Fibroblast of villous mesenchyme (primary cell): Measurements from ENCODE around the gene MPO. TPM values are rescaled to one million over a fixed set of nuclear protein-coding genes. Genes with fewer than 3 reads are reported as not detected.

Experiments
- DNase-seq: peaks from one replicate; pipeline ENCODE4 v3.0.0-alpha.2; 2010; ENCODE audit warnings: low read depth
- H3K4me3 ChIP-seq: 2 replicates; pipeline ENCODE4 v1.5.1; 2011; ENCODE audit warnings: low read depth, mild to moderate bottlenecking, low read length
- total RNA-seq: library from RNA; depleted of rRNA; stranded (reverse); fragments of >200 nt; gene quantifications from 2 replicates; pipeline ENCODE4 v1.2.3, GENCODE V29; 2012
- TF ChIP-seq, protein P1 (sequence below): IDR thresholded peaks from 2 replicates; pipeline ENCODE4 v1.5.1; 2012; ENCODE audit warnings: low read depth, mild to moderate bottlenecking, low read length; ENCODE audit not compliant: insufficient read depth

Gene MPO
- total RNA-seq, 1 donor = not detected

DNA sequence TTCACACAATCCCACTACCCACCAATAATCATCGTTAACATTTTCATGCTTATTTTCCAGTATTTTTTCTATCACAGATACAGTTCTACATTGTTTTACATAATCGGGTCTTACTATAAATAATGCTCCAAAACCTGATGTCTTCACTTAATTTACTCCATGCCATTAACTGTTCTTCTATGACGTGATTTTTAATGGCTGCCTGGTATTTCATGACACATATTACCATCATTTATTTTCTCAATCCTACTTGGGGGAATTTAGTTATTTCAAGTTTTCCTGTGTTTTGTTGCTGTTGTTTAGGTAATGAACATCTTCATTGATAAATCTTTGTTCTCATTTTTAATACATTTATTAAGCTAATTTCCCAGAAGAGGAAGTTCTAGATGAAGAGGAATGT is 27.7 kb downstream of the MPO start:
- no peak for DNase-seq
- H3K4me3 ChIP-seq = no peak overlapping the region
- TF ChIP-seq, protein P1, sequence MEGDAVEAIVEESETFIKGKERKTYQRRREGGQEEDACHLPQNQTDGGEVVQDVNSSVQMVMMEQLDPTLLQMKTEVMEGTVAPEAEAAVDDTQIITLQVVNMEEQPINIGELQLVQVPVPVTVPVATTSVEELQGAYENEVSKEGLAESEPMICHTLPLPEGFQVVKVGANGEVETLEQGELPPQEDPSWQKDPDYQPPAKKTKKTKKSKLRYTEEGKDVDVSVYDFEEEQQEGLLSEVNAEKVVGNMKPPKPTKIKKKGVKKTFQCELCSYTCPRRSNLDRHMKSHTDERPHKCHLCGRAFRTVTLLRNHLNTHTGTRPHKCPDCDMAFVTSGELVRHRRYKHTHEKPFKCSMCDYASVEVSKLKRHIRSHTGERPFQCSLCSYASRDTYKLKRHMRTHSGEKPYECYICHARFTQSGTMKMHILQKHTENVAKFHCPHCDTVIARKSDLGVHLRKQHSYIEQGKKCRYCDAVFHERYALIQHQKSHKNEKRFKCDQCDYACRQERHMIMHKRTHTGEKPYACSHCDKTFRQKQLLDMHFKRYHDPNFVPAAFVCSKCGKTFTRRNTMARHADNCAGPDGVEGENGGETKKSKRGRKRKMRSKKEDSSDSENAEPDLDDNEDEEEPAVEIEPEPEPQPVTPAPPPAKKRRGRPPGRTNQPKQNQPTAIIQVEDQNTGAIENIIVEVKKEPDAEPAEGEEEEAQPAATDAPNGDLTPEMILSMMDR = no peak

DNA sequence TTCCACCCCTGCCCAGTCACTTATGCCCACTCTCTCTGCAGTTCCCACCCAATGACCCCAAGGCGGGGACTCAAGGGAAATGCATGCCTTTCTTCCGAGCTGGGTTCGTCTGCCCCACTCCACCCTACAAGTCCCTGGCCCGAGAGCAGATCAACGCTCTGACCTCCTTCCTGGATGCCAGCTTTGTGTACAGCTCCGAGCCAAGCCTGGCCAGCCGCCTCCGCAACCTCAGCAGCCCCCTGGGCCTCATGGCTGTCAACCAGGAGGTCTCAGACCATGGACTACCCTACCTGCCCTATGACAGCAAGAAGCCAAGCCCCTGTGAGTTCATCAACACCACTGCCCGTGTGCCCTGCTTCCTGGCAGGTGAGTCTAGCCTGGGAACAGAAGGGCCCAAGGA is 28.6 kb downstream of the MPO start:
- no peak overlapping the region for H3K4me3 ChIP-seq
- DNase-seq = no peak
- TF ChIP-seq, protein P1 = no peak

DNA sequence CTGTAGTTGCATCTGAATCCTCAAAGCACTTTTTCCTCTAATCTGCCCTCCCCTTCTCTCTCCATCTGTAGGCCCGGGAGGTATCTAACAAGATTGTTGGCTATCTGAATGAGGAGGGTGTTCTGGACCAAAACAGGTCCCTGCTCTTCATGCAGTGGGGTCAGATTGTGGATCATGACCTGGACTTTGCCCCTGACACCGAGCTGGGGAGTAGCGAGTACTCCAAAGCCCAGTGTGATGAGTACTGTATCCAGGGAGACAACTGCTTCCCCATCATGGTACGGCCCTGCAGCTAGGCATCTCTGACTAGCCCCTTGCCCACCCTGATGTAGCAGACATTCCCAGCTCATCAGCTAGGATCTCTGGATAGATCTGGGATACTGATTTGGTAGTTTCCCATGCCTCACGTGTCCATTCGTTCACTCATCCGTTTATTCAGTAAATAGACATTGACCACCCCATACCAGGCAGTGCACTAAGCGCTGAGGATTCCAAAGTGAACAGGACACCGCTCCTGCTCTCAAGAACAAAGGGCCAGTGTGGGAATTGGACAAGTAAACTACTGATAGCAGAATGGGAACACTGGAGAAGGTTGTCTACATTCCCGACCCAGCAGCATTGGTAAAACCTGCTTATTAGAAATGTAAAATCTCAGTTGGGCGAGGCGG is 30.3 kb downstream of the MPO start:
- TF ChIP-seq, protein P1 = no peak
- no peak overlapping the region for H3K4me3 ChIP-seq
- DNase-seq = no peak

DNA sequence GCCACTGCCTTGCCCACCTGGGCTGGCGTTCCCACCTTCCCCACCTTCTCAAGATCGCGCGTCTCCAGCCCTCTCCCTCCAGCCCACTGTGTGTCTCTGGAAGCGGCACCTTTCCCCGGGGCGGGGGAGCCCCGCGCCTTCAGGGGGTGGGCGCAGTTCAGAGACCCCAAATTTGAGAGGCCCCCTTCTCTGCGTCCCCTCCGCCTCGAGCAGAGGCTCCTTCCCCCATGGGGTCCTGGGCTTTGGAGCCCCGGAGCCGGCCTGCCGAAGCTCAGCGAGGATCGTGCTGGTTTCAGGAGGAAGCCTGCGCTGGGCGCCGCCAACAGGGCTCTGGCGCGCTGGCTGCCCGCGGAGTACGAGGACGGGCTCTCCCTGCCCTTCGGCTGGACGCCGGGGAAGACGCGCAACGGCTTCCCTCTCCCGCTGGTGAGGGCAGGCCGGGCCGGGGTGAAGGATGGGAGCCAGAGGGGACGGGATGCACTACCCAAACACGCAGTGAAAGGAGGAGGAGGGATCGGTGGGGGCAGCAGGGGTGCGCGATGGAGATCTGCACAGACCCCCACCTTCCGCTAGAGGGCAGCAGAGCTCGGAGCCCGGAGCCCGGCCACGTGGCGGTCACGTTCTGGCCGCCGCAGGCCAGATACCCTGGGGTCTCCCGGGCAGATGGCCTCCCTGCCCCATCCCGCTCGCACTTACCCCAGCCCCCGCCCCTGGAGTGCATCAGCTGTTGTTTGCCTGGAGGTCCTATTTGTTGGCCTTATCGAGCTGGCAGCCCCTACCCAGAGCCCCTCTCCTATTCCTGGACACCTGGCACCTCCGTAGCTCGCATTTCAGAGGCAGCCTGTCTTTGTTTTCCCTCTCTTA is 31.2 kb downstream of the MPO start:
- TF ChIP-seq, protein P1 = peak; percentile 82
- DNase-seq = peak; percentile 36
- H3K4me3 ChIP-seq = peak overlapping the region; percentile 58

DNA sequence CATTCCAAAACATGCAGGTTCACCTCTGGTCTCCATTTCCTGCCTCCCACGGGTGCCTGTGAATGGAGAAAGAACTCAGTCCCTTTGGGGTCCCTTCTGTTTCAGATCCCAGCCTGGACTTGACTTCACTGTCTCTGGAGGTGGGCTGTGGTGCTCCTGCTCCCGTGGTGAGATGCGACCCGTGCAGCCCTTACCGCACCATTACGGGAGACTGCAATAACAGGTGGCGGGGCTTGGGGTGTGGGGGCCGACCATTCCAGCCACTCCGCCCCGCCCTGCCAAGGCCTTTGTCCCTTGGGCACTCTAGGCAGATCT is 31.8 kb downstream of the MPO start:
- no peak for DNase-seq
- TF ChIP-seq, protein P1 = peak; percentile 6
- no peak overlapping the region for H3K4me3 ChIP-seq

DNA sequence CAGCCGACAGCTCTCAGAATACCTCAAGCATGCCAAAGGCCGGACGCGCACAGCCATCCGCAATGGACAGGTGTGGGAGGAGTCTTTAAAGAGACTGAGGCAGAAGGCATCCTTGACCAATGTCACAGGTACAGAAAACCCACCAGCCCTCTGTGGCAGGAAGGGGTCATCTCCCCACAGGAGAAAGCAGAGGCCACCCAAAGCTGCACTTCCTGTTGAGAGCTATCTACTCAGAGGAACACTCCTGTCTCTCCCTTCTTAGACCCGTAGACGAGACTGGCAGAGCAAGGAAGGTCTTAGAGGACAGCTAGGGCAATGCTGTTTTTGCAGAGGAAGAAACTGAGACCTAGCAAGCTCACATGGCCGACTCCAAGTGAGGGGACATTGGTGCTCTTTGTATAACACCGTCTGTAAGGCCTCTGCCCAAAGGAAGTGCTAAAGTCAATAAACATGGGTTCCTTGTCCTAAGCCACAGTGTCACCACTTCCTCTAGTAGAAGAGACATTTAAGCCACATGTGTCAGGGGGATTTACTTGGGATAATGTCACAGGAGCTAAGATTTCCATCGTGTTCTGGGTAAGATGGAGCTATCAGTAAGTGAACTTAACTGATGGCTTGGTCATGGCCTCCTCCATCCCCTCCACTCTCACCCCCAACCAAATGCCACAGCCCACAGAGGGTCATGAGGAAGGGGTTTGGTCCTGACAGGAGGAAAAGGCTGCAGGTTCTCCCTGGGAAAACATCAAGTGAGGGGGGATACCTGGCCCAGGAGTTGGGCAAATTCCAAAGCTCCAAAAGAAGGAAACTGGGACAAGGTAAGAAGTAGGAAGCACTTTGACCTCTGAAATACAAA is 33.0 kb downstream of the MPO start:
- no peak for DNase-seq
- no peak overlapping the region for H3K4me3 ChIP-seq
- TF ChIP-seq, protein P1 = no peak
